AG04449 (cell line): Measurements from ENCODE around the gene SYNGR2.
A peak's percentile ranks its signal among the peaks of the same experiment; 100 is the strongest.
"Not testable (repeated sequence)": the region's sequence is repeated elsewhere in the genome, so short reads cannot be mapped to it uniquely, and the experiment has no call there.

Experiments used
- CTCF ChIA-PET: fragments of 350-600 bp; formaldehyde crosslinking; extraction: SDS; loops from one replicate; lab custom pipeline; 2021; ENCODE audit warnings: antibody characterized with exemption; lab: Yijun Ruan, JAX
- POLR2A ChIA-PET: fragments of 400-600, 350-600 bp; formaldehyde crosslinking; extraction: SDS; loops from one replicate; lab custom pipeline; 2020; ENCODE audit warnings: antibody characterized with exemption, inconsistent platforms; lab: Yijun Ruan, JAX
- DNase-seq: peaks from one replicate; pipeline ENCODE4 v3.0.0-alpha.2; 2010; ENCODE audit warnings: low read depth, low spot score
- H3K4me3 ChIP-seq: 2 replicates; pipeline ENCODE4 v1.5.1; 2011; ENCODE audit warnings: low read depth, mild to moderate bottlenecking, control low read depth, low read length
- TF ChIP-seq, protein P1 (sequence below): IDR thresholded peaks from one replicate; pipeline ENCODE4 v1.5.1; 2011; ENCODE audit warnings: mild to moderate bottlenecking, moderate library complexity, low read length, control low read depth, inconsistent platforms; ENCODE audit not compliant: insufficient read depth; ENCODE audit errors: missing control alignments

SYNGR2 gene

GRCh38 chr17:78135858-78136500 lies 32.4 kb upstream of the SYNGR2 start:
- POLR2A ChIA-PET = no interaction called here
- H3K4me3 ChIP-seq = no peak overlapping the region

GRCh38 chr17:78137392-78138203 lies 30.8 kb upstream of the SYNGR2 start:
- no peak for DNase-seq
- ChIA-PET POLR2A (no interaction called here), CTCF (interaction anchor here (1.1 to 4.0 kb wide), 4 partner anchors 10 to 120 kb away, joined by 3 to 28 read pairs (median 4); partner anchors contain the start of gene TK1)
- H3K4me3 ChIP-seq = no peak overlapping the region
- TF ChIP-seq, protein P1, sequence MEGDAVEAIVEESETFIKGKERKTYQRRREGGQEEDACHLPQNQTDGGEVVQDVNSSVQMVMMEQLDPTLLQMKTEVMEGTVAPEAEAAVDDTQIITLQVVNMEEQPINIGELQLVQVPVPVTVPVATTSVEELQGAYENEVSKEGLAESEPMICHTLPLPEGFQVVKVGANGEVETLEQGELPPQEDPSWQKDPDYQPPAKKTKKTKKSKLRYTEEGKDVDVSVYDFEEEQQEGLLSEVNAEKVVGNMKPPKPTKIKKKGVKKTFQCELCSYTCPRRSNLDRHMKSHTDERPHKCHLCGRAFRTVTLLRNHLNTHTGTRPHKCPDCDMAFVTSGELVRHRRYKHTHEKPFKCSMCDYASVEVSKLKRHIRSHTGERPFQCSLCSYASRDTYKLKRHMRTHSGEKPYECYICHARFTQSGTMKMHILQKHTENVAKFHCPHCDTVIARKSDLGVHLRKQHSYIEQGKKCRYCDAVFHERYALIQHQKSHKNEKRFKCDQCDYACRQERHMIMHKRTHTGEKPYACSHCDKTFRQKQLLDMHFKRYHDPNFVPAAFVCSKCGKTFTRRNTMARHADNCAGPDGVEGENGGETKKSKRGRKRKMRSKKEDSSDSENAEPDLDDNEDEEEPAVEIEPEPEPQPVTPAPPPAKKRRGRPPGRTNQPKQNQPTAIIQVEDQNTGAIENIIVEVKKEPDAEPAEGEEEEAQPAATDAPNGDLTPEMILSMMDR = peak; percentile 13

More at GRCh38 chr17:78135858-78136500, 32.4 kb upstream of the SYNGR2 start:
- DNase-seq = no peak
- CTCF ChIA-PET = interaction anchor here (0.7 to 4.0 kb wide), 7 partner anchors 9 to 123 kb away, joined by 3 to 28 read pairs (median 4); no protein-coding TSS in a partner anchor
- TF ChIP-seq, protein P1 = no peak

DNA sequence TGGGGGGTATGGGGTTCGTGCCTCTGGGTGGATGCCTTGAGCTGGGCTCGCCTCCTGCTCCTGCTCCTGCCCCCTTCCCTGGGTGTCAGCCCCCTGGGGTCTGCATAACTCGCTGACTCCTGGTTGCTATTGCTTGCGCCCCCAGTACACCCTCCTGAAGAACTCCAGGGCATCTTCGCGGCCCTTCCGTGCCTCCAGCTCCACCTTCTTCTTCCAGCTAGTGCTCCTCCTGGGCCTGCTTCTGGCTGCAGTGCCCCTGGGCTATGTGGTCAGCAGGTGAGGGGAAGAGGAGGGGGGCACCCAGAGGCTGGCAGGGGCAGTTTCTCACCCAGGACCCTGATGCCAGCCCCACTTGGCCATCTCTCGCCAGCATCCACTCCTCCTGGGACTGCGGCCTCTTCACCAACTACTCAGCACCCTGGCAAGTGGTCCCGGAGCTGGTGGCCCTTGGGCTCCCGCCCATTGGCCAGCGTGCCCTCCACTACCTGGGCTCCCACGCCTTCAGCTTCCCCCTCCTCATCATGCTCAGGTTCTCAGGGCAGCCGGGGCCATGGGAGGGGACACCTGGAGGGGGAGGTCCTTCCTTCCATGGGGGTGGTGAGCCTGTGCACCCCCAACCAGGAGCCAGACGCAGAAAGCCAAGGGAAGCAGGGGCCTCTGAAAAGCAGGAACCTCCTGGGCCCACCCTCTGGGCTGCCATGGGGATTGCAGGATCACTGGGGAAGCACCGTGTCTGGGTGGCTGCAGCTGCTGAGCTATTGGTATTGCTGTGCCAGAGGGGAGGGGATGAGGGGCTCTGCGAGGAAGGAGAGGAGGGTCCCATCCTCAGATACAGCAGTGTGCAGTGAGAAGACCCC lies 29.9 kb upstream of the SYNGR2 start:
- no peak overlapping the region for H3K4me3 ChIP-seq
- ChIA-PET CTCF (interaction anchor here (1.2 to 1.9 kb wide), 2 partner anchors 24 to 120 kb away, joined by 4 to 5 read pairs; no protein-coding TSS in a partner anchor), POLR2A (no interaction called here)
- no peak for DNase-seq
- TF ChIP-seq, protein P1 = no peak

DNA sequence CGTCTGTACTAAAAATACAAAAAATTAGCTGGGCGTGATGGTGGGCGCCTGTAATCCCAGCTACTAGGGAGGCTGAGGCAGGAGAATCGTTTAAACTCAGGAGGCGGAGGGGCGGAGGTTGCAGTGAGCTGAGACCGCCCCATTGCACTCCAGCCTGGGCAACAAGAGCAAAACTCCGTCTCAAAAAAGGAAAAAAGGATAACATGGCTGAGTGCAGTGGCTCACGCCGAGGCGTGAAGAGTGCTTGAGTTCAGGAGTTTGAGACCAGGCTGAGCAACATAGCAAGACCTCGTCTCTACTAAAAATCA lies 28.6 kb upstream of the SYNGR2 start:
- DNase-seq, POLR2A ChIA-PET, H3K4me3 ChIP-seq: not testable (repeated sequence)
- CTCF ChIA-PET = interaction anchor here (0.8 to 1.1 kb wide), 2 partner anchors 26 to 28 kb away, joined by 3 read pairs; no protein-coding TSS in a partner anchor

GRCh38 chr17:78140169-78141051 lies 28.0 kb upstream of the SYNGR2 start:
- DNase-seq = no peak
- ChIA-PET CTCF (interaction anchor here (0.8 to 1.1 kb wide), 2 partner anchors 27 to 28 kb away, joined by 3 read pairs; no protein-coding TSS in a partner anchor), POLR2A (no interaction called here)
- no peak overlapping the region for H3K4me3 ChIP-seq
- TF ChIP-seq, protein P1 = no peak
